ENCODE measurements around the gene RBFOX2. TPM values are rescaled to one million over a fixed set of nuclear protein-coding genes. Genes with fewer than 3 reads are reported as not detected.

The RBFOX2 gene
- total and polyA plus RNA-seq, 2 donors (not counting 1 experiment from before 2014, with no cell fraction given): not detected

DNA sequence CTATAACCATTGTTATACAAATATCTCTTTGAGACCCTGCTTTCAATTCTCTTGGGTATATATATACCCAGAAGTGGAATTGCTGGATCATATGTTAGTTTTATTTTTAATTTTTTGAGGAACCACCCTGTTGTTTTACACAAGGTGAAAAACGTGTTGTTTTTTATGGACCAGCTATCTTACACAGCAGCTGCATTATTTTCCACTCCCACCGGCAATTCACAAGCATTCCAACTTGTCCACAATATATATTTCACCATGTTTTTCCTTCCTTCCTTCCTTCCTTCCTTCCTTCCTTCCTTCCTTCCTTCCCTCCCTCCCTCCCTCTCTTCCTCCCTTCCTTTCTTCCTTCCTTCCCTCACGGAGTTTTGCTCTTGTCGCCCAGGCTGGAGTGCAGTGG, 317.3 kb downstream of the RBFOX2 start:
- Histone ChIP-seq H4K20me1 (ENCODE audit: control insufficient read depth, insufficient read depth, low read length, poor library complexity, severe bottlenecking) (no peaks in the 10 kb centered on the region), H3K27ac (ENCODE audit: low read length in 2 of 2) (no peak overlapping the region), H2AFZ (ENCODE audit: insufficient read depth, low read depth, low read length, poor library complexity, severe bottlenecking) (no peak overlapping the region), H3K27me3 (replicated peaks in 1 of 4; ENCODE audit: control extremely low read depth in 1 of 4, control insufficient read depth in 3 of 4, insufficient read depth in 4 of 4, low read length in 3 of 4) (peaks cover 0 to 17% (median 7%) of the 10 kb centered on the region in 4 experiments), H3K4me1 (ENCODE audit: control insufficient read depth in 2 of 2, insufficient read depth in 2 of 2, low read length in 2 of 2) (no peaks in the 10 kb centered on the region), H3K79me2 (ENCODE audit: control insufficient read depth, insufficient read depth, low read length) (no peaks in the 10 kb centered on the region), H3K36me3 (replicated peaks in 1 of 2; ENCODE audit: control extremely low read depth in 1 of 2, control insufficient read depth in 1 of 2, extremely low read depth in 1 of 2, insufficient read depth in 2 of 2, low read length in 1 of 2) (no peaks in the 10 kb centered on the region), H3K9me3 (ENCODE audit: control extremely low read depth in 1 of 3, control insufficient read depth in 2 of 3, insufficient read depth in 1 of 3, low read length in 2 of 3) (peaks cover 0 to 6% (median 6%) of the 10 kb centered on the region in 3 donors), H3K4me3 (ENCODE audit: control extremely low read depth in 1 of 5, extremely low read depth in 1 of 5, insufficient read depth in 1 of 5, low read depth in 2 of 5, low read length in 4 of 5) (no peak overlapping the region), H3K4me2 (replicated peaks; ENCODE audit: low read depth, low read length, poor library complexity, severe bottlenecking) (no peak overlapping the region), H3K9ac (ENCODE audit: low read length) (no peak overlapping the region)
- CTCF ChIA-PET: no interaction called here
- Mint-ChIP-seq H3K4me3 (no peak overlapping the region), H3K27me3 (peaks cover 34% of the 10 kb centered on the region), H3K9me3 (ENCODE audit: insufficient read depth) (no peaks in the 10 kb centered on the region), H3K4me1 (no peaks in the 10 kb centered on the region), H3K27ac (no peak overlapping the region)
- TF ChIP-seq, protein P1, sequence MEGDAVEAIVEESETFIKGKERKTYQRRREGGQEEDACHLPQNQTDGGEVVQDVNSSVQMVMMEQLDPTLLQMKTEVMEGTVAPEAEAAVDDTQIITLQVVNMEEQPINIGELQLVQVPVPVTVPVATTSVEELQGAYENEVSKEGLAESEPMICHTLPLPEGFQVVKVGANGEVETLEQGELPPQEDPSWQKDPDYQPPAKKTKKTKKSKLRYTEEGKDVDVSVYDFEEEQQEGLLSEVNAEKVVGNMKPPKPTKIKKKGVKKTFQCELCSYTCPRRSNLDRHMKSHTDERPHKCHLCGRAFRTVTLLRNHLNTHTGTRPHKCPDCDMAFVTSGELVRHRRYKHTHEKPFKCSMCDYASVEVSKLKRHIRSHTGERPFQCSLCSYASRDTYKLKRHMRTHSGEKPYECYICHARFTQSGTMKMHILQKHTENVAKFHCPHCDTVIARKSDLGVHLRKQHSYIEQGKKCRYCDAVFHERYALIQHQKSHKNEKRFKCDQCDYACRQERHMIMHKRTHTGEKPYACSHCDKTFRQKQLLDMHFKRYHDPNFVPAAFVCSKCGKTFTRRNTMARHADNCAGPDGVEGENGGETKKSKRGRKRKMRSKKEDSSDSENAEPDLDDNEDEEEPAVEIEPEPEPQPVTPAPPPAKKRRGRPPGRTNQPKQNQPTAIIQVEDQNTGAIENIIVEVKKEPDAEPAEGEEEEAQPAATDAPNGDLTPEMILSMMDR (IDR thresholded peaks at IDR 0.05): no peak
- POLR2A ChIA-PET: no interaction called here
- ATAC-seq (ENCODE audit: low read depth) (no peak), DNase-seq (no peak)
- intact Hi-C loops (cut with micrococcal nuclease): no loop called here
- 80% methylated on average over 2 of the region's 4 CpGs for WGBS (ENCODE audit: insufficient coverage)

DNA sequence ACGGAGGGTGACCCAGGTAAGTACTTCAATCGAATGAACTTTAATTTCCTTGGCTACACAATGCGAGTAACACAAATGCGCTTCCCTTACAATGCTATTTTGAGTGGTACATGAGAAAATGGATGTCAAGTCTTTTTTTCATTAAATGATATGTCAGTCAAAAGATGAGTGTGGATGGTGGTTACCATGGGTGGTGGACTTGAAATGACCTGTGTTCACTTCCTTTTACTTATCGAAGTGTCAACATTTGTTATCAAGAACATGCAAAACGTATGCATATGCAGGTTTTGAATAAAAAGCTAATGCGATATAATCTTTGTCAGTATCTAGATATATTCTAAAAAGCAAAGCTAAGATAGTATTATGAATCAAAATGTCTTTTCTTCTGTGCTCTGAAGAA, 319.7 kb downstream of the RBFOX2 start:
- H3K9ac ChIP-seq (ENCODE audit: low read length): no peak overlapping the region
- CTCF ChIA-PET: no interaction called here
- no peak for ATAC-seq (ENCODE audit: low read depth)
- intact Hi-C loops (cut with micrococcal nuclease): no loop called here
- 97% methylated on average over 4 of the region's 7 CpGs for WGBS (ENCODE audit: insufficient coverage)
- no peak overlapping the region for H3K4me3 Mint-ChIP-seq
- no peaks in the 10 kb centered on the region for H3K36me3 ChIP-seq (replicated peaks in 1 of 2; ENCODE audit: control extremely low read depth in 1 of 2, control insufficient read depth in 1 of 2, extremely low read depth in 1 of 2, insufficient read depth in 2 of 2, low read length in 1 of 2)
- H3K79me2 ChIP-seq (ENCODE audit: control insufficient read depth, insufficient read depth, low read length): no peaks in the 10 kb centered on the region
- POLR2A ChIA-PET: no interaction called here
- H3K4me3 ChIP-seq (ENCODE audit: control extremely low read depth in 1 of 5, extremely low read depth in 1 of 5, insufficient read depth in 1 of 5, low read depth in 2 of 5, low read length in 4 of 5): no peak overlapping the region
- H3K9me3 ChIP-seq (ENCODE audit: control extremely low read depth in 1 of 3, control insufficient read depth in 2 of 3, insufficient read depth in 1 of 3, low read length in 2 of 3): peaks cover 0 to 6% (median 6%) of the 10 kb centered on the region in 3 donors
- H2AFZ ChIP-seq (ENCODE audit: insufficient read depth, low read depth, low read length, poor library complexity, severe bottlenecking): no peak overlapping the region
- no peaks in the 10 kb centered on the region for H3K4me1 ChIP-seq (ENCODE audit: control insufficient read depth in 2 of 2, insufficient read depth in 2 of 2, low read length in 2 of 2)
- no peak for DNase-seq
- peaks cover 22% of the 10 kb centered on the region for H3K27me3 Mint-ChIP-seq
- no peaks in the 10 kb centered on the region for H4K20me1 ChIP-seq (ENCODE audit: control insufficient read depth, insufficient read depth, low read length, poor library complexity, severe bottlenecking)
- no peak overlapping the region for H3K27ac ChIP-seq (ENCODE audit: low read length in 2 of 2)
- TF ChIP-seq, protein P1 (IDR thresholded peaks at IDR 0.05): no peak
- TF ChIP-seq EZH2 (IDR thresholded peaks at IDR 0.05; ENCODE audit: borderline replicate concordance, insufficient read depth, low read depth, low read length, poor library complexity, severe bottlenecking): no peak
- no peak overlapping the region for H3K4me2 ChIP-seq (replicated peaks; ENCODE audit: low read depth, low read length, poor library complexity, severe bottlenecking)
- no peaks in the 10 kb centered on the region for H3K4me1 Mint-ChIP-seq
- no peak overlapping the region for H3K27ac Mint-ChIP-seq
- peaks cover 0 to 10% (median 4%) of the 10 kb centered on the region in 4 experiments for H3K27me3 ChIP-seq (replicated peaks in 1 of 4; ENCODE audit: control extremely low read depth in 1 of 4, control insufficient read depth in 3 of 4, insufficient read depth in 4 of 4, low read length in 3 of 4)
- no peaks in the 10 kb centered on the region for H3K9me3 Mint-ChIP-seq (ENCODE audit: insufficient read depth)

All from B cell (primary cell).